LNCaP clone FGC (cell line): ENCODE results near the gene TMEM61.
"Not testable (repeated sequence)": the region's sequence is repeated elsewhere in the genome, so short reads cannot be mapped to it uniquely, and the experiment has no call there.

Experiments
- DNase-seq: peaks from one replicate; pipeline ENCODE4 v3.0.0-alpha.2; 2011; ENCODE audit warnings: low read depth
- H3K4me3 ChIP-seq: 2 replicates; pipeline ENCODE4 v1.5.1; 2011; ENCODE audit warnings: mild to moderate bottlenecking, low read depth, low read length, control low read depth
- TF ChIP-seq, protein P1 (sequence below): IDR thresholded peaks from 2 replicates; pipeline ENCODE4 v1.5.1; 2012; ENCODE audit warnings: mild to moderate bottlenecking; ENCODE audit not compliant: control insufficient read depth, insufficient read depth; ENCODE audit errors: extremely low read depth

The TMEM61 gene

GRCh38 chr1:55018395-55018794, 38.0 kb downstream of the TMEM61 start:
- DNase-seq: no peak
- no peak overlapping the region for H3K4me3 ChIP-seq
- TF ChIP-seq, protein P1, sequence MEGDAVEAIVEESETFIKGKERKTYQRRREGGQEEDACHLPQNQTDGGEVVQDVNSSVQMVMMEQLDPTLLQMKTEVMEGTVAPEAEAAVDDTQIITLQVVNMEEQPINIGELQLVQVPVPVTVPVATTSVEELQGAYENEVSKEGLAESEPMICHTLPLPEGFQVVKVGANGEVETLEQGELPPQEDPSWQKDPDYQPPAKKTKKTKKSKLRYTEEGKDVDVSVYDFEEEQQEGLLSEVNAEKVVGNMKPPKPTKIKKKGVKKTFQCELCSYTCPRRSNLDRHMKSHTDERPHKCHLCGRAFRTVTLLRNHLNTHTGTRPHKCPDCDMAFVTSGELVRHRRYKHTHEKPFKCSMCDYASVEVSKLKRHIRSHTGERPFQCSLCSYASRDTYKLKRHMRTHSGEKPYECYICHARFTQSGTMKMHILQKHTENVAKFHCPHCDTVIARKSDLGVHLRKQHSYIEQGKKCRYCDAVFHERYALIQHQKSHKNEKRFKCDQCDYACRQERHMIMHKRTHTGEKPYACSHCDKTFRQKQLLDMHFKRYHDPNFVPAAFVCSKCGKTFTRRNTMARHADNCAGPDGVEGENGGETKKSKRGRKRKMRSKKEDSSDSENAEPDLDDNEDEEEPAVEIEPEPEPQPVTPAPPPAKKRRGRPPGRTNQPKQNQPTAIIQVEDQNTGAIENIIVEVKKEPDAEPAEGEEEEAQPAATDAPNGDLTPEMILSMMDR: no peak

DNA sequence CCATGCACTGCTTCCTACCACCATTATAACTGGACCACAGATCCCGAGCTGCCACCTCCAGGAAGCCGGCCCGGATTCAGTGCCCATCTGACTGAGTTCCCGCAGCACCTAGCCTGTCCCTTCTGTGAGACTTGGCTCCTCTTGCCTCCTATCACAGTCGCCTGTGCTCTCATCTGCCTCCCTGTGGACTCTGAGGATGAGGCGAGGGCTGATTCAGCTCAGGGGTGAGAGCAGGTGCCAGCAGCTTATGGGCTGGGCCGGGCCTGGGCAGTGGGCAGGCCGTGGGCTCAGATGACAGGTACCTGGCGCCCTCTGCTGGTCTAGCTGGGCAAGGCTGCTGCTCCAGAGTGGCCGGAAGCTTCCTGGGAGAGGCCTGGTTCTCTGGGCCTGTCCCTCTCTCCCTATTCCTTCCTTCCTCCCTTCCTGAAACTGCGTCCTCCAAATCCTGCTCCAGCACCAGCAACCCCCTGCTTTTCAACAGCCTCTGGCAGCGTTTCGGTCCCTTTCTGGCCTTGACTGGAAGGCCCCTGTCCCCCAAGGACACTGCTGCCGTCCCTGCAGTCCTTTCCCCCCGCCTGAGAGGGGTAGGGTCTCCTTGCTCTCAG, 41.6 kb downstream of the TMEM61 start:
- H3K4me3 ChIP-seq: no peak overlapping the region
- TF ChIP-seq, protein P1: peak; percentile 90
- peak; percentile 74 for DNase-seq

GRCh38 chr1:55024163-55024562, 43.7 kb downstream of the TMEM61 start:
- H3K4me3 ChIP-seq, DNase-seq: not testable (repeated sequence)

DNA sequence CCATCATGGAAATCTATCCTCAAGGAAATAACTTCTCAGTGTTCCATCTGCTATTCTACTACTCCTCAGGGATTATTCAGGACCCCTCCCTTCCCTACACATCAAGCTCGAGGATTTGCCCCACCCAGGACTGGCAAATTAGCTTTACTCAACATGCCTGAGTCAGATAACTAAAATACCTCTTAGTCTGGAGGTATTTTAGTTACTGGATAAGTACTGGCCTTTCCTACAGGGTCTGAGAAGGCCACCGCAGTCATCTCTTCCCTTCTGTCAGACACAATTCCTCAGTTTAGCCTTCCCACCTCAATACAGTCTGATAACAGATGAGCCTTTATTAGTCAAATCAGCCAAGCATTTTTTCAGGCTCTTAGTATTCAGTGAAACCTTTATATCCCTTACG, 46.3 kb downstream of the TMEM61 start:
- H3K4me3 ChIP-seq, DNase-seq: not testable (repeated sequence)

DNA sequence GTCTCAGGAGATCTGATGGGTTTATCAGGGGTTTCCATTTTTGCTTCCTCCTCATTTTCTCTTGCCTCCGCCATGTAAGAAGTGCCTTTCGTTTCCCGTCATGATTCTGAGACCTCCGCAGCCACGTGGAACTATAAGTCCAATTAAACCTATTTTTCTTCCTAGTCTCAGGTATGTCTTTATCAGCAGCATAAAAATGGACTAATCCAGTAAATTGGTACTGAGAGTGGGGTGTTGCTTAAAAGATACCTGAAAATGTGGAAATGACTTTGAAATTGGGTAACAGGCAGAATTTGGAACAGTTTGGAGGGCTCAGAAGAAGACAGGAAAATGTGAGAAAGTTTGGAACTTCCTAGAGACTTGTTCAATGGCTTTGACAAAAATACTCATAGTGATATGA, 50.7 kb downstream of the TMEM61 start:
- H3K4me3 ChIP-seq: not testable (repeated sequence)

GRCh38 chr1:55033265-55033614, 52.8 kb downstream of the TMEM61 start:
- no peak for DNase-seq
- H3K4me3 ChIP-seq: no peak overlapping the region
- TF ChIP-seq, protein P1: no peak

More for the DNA sequence above, 50.7 kb downstream of the TMEM61 start:
- DNase-seq: not testable (repeated sequence)

DNA sequence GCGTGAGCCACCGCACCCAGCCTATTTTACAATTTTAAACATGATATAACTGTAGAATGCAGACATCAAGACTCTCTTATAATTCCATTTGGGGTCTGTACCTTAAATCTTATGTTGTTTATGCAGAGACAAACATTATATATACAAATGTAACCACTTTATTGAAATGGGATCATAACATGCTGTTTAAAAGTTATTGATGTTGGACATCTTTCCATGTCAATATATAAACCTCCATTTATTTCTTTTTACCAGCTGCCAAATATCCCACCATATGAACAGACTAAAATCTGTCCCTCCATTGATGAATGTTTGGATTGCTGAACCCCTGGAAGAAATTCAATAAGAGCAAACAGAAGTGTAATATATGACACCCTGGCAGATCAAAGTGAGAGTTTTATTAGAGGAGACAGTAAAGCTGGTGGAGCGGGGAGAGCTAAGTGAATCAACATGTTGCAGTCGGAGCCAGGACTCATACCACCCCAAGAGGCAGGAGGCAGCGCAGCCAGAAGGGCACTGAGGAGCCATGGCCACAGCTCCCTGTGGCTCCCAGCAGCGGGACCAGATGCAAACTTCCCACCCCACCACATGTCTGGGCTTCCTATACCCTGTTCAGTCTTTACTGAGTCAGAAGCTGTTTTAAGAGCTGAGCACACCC, 54.2 kb downstream of the TMEM61 start:
- no peak for DNase-seq
- H3K4me3 ChIP-seq: no peak overlapping the region
- TF ChIP-seq, protein P1: no peak

DNA sequence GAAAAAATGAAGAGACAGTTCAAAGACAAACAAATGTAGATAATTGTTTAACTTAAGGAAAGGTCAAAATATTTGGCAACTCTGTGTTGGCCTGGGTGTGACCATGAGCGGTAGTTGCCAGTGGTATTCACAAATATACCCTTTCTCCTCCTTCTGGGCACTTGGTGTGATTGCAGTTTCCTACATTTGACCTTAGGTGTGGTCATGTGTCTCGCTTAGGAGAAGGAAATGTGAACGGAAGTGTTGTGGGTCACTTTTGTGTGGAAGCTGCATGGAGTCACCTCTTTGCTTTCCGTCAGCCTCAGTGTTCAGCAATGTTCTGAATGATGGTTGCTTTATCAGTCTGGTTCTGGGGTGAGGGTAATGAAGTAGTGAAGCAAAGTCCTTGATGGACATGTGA, 55.5 kb downstream of the TMEM61 start:
- DNase-seq: peak; percentile 33
- TF ChIP-seq, protein P1: peak; percentile 28; the same call in 1 of the 2 replicates
- H3K4me3 ChIP-seq: no peak overlapping the region
